HG03066 (cell line): ENCODE results near the gene MYO15B.

ENCODE experiments used
- ATAC-seq: cut with Tn5 transposase; IDR thresholded peaks from one replicate; pipeline ENCODE4 v1.9.1; 2021; ENCODE audit warnings: low read depth; ENCODE audit not compliant: unreplicated experiment

Gene MYO15B

DNA sequence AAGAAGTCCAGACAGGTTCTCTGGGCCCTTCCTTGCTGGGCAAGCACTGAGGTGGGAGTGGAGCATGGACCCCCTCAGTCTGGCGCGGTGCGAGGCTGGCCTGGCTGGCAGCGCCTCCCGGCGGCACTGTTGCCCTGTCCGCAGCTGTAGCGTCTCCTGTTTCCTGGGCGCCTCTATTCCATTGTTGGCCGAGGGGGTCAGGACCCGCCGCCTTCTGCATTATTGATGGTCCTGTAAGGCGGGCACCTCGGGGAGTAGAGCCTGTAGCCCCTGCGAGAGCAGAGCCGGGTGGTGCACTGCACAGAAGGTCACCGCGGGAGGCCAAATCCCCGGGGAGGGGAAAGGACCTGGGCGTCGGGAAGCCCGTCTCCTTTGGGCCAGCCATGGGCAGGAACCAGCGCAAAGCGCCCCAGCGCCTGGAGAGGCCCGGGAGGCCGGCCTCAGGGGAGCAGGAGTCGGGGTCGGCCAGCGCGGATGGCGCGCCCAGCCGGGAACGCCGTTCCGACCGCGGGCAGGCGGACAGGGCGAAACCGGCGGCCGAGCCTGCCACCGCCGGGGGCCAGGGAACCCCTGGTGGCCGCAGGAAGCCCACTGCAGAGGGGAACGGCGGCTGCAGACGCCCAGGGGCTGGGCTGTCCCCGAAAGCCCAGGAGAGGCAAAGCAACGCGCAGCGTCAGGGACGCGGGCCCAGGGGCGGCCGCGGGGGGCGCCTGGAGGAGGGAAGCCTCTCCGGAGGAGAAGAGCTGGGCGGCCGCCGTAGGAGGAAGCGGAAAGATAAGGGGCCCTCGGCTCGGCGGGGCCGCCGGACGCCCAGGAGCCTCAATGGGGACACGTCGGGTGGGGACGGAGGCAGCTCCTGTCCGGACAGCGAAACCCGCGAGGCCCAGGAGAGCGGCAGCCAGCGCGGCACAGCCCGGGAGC lies at the start of gene MYO15B:
Gene MYO15B, plus strand, starts transcription at position 126 of the 921 bp plus-strand sequence. Its CDS starts 258 bp downstream, at position 384.
- ATAC-seq = no peak

DNA sequence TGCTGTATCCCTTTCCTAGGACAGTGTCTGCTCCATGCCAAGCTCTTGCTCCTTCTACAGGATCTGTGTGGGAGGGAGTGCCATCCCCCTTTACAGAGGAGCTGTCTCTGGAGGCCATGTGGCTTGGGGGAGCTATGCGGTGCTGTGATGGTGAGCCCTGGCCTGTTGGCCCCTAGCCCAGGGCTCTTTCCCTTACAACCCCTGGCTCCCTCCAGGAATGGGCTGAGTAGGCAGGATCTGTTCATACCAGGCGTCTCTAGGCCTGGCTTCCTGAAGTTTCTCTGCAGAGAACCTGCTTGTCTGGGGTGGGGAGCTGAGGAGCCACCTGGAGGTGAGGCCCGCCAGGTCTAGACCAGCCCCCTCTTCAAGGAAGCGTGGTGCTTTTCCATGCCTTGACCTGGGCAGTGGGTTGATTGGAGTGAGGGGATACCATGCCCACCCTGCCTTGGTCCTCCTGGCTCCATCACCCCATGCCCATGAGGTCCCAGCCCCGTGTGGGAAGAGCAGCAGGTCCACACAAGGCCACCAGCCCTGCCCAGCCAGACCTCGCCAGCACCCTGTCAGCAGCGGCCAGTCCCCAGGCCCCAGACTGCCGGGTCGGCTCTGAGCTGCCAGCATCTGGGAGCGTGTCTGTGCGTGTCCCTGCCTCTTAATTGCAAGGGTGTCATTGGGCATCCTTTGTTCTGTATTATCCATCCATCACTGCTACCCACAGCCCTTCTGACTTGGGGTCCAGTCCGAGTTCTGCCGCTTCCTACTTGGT lies 47.5 kb upstream of the MYO15B start:
- no peak for ATAC-seq

DNA sequence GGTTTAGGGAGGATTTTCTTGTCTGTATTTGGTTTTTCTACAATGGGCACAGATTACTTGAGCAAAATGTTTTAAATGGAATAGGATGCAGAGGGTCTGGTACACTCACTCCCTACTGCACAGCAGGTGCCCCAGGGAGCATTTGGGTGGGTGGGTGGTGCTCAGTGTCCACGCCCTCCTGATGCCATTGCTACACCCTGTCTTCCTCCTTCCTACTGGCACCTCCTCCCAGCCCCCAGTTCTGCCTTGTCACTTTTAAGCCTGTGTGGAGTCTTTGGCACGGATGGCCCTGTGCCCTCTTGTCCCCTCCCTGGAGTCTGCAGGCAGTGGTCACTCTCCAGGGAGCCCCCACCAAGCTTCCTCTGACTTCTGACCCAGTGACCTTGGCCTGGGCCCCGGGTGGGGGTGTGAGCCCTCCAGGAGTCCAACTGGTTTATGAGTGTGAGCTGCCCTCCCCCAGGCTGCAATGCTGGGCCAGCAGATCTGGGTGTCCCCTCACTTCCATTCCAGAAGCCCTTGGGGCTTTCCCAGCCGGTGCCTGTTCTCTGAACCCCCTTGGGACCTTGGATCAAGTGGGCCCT lies 46.6 kb upstream of the MYO15B start:
- no peak for ATAC-seq

DNA sequence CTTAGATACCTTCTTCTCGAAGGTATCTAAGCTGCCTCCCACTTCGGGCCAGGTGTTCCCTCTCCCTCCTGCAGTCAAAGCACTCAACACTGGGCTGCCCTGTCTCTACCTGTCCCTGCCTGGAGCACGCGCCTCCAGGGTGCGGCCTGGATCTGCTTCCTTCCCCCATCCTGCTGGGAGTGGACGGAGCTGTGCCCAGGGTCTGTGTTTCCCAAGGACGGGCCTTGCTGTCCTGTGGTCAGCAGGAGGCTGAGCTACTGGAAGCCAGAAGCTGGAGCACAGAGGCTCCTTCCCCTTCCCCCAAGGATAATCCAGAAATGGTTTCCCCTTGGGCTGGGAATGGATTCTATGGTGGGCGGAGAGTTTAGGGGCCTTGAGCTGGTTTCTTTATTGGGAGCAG lies 45.4 kb upstream of the MYO15B start:
- no peak for ATAC-seq

DNA sequence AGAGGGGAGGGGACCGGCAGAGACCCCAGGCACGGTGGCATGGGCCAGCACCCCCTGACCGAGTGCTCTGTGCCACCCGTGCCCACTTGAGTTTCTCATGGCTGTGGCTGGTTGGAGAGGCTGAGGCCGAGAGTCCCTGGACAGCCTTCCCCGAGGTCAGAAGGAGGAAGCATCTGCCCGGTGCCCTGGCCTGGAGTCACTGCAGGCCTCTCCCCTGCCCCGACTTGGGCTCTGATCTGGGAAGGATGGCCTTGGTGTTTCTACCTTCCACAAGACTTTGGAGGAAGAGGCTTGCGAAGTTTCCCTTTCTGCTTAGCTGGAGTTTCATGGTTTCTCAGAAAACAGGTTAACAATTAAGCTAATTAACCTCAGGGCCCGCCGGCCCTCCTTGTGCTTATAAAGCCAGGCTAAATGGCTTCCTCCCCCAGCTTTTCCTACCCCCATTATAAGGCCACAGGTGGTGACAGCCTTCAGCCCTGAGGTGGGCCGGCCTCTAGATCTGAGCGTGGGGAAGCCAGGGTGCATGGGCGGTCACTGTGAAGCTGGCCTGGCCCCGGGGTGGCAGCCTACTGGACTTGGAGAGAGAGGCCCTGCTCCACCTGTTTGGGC lies 44.8 kb upstream of the MYO15B start:
- no peak for ATAC-seq

DNA sequence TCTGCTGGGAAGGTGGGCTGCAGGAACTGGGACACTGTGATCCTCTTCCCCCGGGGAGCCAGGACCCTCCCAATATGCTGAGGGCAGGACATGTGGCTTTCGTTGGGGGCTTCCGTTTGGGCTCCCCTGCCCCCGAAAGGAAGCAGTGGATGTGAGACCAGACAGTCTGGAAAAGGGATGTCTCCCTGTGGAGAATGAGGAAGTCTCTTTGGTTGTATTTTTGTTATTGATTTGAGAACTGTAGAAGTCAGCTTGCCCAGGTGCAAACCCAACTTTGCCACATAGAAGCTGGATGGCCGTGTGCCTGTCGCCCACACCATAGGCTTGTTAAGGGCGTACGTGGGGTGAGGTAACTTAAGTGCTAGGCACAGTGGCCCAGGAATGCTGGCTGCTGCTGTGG lies 43.4 kb upstream of the MYO15B start:
- ATAC-seq = no peak

DNA sequence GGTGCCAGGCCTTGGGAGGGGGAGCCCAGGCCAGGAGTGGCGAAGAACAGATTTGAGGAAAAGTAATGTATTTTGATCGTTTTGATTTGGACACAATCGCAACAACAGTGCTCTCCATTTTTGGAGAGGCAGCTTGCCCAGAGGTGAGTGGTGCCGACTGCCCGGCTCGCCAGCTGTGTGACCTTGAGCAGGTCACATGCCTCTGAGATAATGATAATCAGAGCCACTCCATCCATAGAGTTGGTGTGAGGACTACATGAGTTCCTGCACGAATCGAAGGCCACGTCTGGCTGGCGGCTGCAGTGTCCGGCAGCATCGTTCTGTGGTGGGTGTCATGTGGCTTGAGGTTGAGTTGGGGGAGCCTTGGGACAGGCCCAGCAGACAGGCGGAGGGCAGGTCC lies 41.4 kb upstream of the MYO15B start:
- ATAC-seq = no peak

DNA sequence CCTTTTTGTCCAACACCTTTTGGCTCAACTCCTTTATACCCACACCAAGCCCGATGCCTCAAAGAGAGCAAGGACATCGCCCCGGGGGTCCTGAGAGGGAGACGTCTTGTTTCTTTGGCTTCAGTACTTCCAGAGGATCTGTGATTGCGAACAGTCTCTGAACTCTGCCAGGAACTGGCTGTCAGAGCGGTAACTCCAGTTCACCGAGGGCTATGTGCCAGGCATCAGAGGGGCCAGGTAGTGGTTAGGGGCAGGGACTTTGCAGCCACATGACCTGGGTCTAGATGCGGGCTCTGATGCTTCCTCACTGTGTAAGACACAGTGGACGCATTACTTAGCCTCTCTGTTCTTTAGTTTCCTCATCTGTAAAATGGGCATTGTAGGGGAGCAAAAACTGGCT lies 40.5 kb upstream of the MYO15B start:
- ATAC-seq = no peak

DNA sequence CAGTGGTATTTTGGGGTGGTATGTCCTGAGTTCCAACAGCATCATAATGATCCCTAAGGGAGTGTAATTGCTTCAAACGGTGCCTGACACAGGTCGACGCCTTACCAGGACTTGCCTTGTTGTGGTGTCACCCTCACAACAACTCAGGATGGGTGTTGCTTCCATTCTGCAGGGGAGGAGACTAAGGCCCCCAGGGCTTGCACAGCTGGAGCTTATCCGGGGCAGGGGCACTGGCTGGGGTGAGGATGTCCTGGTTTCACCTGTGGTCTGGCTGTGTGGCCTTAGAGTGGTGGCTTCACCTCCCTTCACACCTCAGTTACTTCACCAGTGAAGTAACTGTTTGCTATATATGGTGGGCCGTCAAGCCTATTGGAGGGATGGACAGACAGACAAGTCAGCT lies 38.8 kb upstream of the MYO15B start:
- ATAC-seq = no peak

DNA sequence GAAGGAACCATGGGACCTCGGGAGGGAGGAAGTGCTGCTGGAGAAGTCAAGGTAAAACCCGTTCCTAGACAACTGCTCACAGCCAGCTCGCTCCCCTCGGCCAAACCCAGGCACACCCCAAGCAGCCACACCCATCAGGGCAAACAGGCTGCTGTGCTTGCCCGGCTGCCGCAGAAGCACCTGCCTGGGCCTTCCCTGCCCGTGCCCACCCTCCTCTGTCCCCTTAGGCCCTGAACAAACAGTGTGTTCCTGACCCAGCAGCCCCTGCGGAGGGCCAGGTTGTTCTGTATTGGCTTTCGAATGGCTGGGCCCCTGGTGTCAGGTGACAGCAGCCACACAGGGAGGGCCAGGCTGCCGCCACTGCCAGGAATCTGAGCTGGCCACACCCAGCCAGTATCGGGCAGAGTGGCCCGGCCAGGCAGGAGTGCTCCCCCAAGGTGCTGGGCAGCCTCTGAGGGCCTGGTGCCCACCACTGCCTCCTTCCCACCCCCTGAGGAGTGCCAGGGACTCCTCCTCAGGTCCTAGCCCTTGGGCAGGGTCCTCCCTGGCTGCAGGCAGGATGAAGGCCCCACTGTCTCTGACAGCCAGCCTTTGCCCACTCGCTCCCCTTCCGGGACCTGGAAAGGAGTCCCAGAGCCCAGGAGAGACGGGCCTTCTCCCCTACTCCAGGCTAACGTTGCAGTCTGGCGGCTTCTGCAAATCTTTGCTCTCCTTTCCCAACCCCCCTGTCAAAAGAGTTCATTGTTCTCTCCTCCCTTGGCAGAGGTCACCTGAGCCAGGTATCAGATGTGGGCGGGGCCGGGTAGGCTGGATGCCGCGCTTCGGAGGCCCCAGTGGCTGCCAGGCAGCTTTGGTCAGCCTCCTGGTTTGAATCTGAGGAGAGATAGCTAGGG lies 38.1 kb upstream of the MYO15B start:
- no peak for ATAC-seq

DNA sequence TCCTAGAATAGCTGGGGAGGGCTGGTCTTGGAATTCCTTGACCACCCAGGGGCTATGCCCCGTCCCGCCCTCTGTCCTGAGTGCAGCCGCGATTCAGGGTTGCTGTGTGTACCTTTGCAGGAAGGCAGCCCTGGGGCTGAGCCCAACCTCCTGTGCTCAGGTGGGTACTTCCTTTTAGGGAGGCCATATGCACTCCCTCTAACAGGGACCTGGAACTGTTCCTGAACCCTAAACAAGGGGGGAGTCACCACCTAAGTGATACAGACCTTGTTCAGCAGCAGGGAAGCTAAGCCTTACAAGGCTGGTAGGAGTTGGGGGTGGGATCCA lies 37.5 kb upstream of the MYO15B start:
- ATAC-seq = no peak

DNA sequence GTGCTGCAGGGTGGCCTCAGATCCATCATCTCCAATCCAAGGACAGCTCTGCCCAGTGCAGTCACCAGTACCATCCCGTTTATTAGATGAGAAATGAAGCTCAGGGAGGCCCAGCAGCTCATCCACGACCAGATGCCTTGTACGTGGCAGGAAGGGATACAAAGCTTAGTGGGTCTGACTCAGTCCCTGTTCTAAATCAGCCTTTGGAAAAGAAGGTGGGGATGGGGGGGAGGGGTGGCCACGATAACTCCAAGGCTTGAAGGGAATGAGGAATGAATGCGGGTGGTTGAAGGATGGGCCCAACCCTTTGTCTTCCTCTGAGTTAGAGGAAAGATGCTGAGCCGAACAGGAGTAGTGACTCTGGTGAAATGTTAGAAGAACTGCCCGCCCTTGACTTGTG lies 36.3 kb upstream of the MYO15B start:
- ATAC-seq = no peak

DNA sequence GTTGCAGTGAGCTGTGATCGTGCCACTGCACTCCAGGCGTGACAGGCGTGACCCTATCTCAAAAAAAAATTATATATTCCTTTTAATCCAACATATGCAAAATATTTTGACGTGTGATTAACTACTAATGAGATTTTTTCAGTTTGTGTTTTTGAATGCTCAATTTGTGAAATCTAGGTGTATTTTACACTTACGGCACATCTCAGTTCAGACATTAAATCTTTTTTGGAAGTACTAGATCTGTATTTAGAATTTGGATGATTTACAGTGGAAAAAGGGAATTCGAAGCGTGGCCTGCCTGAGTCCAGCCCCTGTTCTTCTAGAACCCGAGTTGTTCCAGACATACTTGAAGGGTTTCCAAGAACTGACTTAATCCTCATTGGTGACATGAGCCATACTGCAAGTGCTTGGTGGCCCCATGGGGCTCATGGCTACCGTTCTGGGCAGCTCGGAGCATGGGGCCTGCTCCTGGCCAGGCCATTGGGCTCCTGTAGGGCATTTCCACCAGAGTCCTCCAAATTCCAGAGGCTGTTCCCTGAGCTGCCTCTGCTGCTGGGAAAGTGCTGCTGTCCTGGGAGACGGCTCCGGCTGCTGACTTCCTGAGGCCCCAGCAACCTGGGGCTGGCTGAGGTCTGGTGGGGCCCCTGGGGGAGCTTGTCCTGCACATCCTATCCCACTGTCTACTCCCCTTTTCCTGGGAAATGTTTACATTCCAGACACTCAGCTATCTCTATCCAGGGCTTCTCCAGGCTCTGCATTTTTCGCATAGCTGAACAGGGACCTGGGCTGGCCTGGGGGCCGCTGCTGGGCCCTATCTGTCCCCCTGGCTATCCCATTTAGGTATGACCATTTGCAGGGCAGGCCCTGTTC lies 34.9 kb upstream of the MYO15B start:
- ATAC-seq = no peak

DNA sequence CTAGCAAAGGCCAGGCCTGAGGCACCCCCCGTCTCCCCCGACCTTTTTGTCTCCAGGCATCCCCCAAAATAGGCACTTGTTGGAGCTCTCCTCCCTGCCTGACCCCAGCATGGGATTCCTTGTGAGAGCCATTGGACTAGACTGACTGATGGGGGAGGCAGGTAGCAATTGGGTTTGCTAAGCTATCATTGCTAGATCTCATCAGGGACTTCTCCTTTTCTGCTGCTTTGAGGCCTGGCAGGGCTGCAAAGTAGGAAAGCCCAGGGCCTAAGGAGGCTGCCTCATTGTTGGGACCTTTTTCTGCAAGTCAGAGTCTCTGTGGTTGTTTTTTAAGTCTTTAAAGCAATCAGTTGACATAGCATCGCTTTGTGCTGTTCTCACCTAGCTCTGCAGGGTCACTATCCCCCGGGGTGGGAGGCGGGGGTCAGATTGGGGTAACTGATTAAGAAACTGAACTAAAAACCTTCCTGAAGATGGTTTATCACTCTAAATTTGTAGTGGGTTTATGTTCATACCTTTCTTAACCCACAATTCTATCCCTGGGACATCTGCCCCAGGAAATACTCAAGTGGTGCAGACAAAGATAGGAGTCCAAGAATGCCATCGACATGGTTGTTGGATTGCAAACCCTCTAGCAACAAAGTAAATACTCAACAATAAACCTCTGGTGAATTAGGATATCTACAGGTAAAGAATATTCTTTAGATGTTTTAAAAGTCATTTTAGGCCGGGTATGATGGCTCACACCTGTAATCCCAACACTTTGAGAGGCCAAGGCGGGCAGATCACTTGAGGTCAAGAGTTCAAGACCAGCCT lies 34.1 kb upstream of the MYO15B start:
- no peak for ATAC-seq

DNA sequence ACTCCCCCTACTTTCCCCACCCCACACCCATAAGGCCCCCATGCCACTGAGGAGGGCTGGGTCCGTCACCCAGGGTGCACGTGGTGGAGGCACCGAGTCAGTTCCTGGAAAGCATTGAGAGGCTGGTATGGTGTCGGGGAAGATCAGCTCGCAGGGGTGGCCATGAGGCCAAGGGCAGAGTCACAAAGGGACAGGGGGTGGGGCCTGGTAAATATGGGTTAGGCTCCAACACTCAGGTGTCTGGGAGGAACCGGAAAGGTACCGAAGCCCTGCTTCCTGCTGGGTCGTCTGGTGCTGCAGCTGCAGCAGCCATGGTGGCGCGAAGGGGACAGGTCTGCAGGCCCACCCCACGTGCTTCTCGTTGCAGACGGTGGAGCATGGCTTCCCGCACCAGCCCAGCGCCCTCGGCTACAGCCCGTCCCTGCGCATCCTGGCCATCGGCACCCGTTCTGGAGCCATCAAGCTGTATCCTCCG lies 31.9 kb upstream of the MYO15B start:
- no peak for ATAC-seq

DNA sequence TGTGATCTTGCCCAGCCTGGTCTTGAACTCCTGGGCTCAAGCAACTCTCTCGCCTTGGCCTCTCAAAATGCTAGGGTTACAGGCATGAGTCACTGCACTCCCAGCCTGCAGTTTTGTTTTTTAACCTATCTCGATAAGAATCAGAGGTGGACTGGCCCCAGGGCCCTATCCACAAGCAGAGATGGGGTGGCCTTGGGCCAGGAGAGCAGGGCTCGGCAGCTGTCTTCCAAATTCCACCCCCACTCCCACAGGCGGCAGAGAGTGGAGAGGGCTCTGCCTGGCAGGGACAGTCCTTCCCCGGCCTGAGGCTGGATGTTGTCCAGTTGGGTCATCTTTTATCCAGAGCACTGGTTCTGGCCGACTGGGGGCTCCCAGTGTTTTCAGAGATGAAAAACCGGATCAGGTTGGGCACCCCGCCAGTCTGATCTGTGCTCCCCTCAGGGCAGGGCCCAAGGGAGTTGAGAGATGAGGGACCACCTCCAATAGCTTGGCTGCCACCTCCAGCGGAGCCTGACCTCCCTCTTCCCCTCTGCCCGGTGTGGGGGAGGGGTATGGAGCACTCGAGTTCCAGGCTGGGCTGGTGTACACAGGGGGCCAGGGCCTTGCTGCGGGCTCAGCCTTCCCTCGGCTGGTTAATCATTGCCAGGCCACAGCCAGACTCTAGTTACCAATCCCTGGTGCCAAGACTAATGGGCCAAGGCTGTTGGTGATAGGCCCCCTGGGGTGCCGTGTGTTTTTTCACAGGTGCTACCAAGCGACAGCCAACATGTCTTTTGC lies 30.3 kb upstream of the MYO15B start:
- no peak for ATAC-seq

DNA sequence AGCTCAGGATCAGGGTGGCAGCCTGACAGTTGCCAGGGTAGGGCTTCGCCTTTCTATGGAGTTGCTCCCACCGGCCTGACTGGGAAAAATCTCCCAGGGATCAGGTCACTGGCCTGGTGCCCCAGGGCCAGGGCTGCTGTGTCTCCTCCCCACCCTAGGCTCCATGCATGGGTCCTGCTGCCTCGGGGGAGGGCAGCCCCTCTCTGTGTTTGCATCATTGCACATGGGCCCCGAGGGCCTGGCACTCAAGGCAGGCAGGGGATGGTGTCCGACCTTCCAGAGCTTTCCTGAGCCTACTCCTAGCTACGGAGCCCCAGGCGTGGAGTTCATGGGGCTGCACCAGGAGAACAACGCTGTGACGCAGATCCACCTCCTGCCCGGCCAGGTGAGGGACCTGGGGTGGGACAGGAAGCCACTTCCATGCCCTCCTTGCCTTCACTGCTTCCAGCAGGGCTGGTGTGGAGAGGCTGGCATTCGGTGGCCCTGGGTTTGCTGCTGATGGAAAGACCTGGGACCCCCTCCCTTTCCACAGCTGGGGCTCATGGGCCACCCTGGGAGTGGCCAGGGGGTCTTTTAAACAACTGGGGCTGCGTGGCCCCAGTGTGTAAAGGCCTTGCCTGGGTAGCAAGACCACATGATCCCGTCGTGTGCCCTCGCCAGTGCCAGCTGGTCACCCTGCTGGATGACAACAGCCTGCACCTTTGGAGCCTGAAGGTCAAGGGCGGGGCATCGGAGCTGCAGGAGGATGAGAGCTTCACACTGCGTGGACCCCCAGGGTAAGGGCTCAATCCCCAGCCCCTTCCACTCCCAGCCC lies 29.5 kb upstream of the MYO15B start:
- ATAC-seq = no peak
